ENCODE measurements around the gene TROAP. TPM values are rescaled to one million over a fixed set of nuclear protein-coding genes. Genes with fewer than 3 reads are reported as not detected.
"Not testable (repeated sequence)": the region's sequence is repeated elsewhere in the genome, so short reads cannot be mapped to it uniquely, and the experiment has no call there.

Gene TROAP
- 77.6 and 79.0 TPM in 2 replicates for total RNA-seq

GRCh38 chr12:49322708-49323523 lies at the start of gene TROAP:
TROAP (plus strand) TSS chr12:49323255; CDS start chr12:49323609, 354 bp downstream.
- intact Hi-C loops (cut with micrococcal nuclease): loop anchor here (1.0 to 2.0 kb wide), 3 partner anchors 14 to 263 kb away; partner anchors contain the start of genes C1QL4, KMT2D and TUBA1C

GRCh38 chr12:49273726-49274395 lies 49.2 kb upstream of the TROAP start:
- intact Hi-C loops (cut with micrococcal nuclease): no loop called here

- intact Hi-C loops (cut with micrococcal nuclease): no loop called here
Observed at GRCh38 chr12:49274396-49275069, 48.5 kb upstream of the TROAP start.

GRCh38 chr12:49276304-49277290 lies 46.5 kb upstream of the TROAP start:
- intact Hi-C loops (cut with micrococcal nuclease): no loop called here

GRCh38 chr12:49277466-49277865 lies 45.6 kb upstream of the TROAP start:
- intact Hi-C loops (cut with micrococcal nuclease): no loop called here

- intact Hi-C loops (cut with micrococcal nuclease): no loop called here
Observed at GRCh38 chr12:49279706-49280159, 43.3 kb upstream of the TROAP start.

- intact Hi-C loops (cut with micrococcal nuclease): not testable (repeated sequence)
Observed at GRCh38 chr12:49280545-49280944, 42.5 kb upstream of the TROAP start.

GRCh38 chr12:49282302-49282701 lies 40.8 kb upstream of the TROAP start:
- intact Hi-C loops (cut with micrococcal nuclease): no loop called here

GRCh38 chr12:49282740-49283375 lies 40.2 kb upstream of the TROAP start:
- intact Hi-C loops (cut with micrococcal nuclease): not testable (repeated sequence)

- intact Hi-C loops (cut with micrococcal nuclease): no loop called here
Observed at GRCh38 chr12:49283541-49284429, 39.3 kb upstream of the TROAP start.

GRCh38 chr12:49284672-49285071 lies 38.4 kb upstream of the TROAP start:
- intact Hi-C loops (cut with micrococcal nuclease): no loop called here

- intact Hi-C loops (cut with micrococcal nuclease): loop anchor here (1.0 kb wide), 3 partner anchors 49 to 59 kb away; partner anchors contain the start of gene C1QL4
Observed at GRCh38 chr12:49287876-49288275, 35.2 kb upstream of the TROAP start.

- intact Hi-C loops (cut with micrococcal nuclease): loop anchor here (1.0 kb wide), 3 partner anchors 49 to 59 kb away; partner anchors contain the start of gene C1QL4
Observed at GRCh38 chr12:49288412-49288853, 34.6 kb upstream of the TROAP start.

- intact Hi-C loops (cut with micrococcal nuclease): loop anchor here (1.0 kb wide), 3 partner anchors 48 to 58 kb away; partner anchors contain the start of gene C1QL4
Observed at GRCh38 chr12:49288922-49289555, 34.0 kb upstream of the TROAP start.

GRCh38 chr12:49292729-49293055 lies 30.4 kb upstream of the TROAP start:
- intact Hi-C loops (cut with micrococcal nuclease): no loop called here

- intact Hi-C loops (cut with micrococcal nuclease): no loop called here
Observed at GRCh38 chr12:49293056-49293956, 29.7 kb upstream of the TROAP start.

- intact Hi-C loops (cut with micrococcal nuclease): no loop called here
Observed at GRCh38 chr12:49294086-49294803, 28.8 kb upstream of the TROAP start.

All from T-helper 2 cell treated with Interferon-gamma antibody and Interleukin-4, amounts not matched to agents 100 ng/mL and 5 ng/mL, for 36 hours (primary cell).